GM18870 (cell line): ENCODE data around the gene FBXO41.

Source experiments
- ATAC-seq: cut with Tn5 transposase; IDR thresholded peaks from one replicate; pipeline ENCODE4 v1.9.1; 2021; ENCODE audit warnings: moderate library complexity; ENCODE audit not compliant: unreplicated experiment

FBXO41 gene, protein sequence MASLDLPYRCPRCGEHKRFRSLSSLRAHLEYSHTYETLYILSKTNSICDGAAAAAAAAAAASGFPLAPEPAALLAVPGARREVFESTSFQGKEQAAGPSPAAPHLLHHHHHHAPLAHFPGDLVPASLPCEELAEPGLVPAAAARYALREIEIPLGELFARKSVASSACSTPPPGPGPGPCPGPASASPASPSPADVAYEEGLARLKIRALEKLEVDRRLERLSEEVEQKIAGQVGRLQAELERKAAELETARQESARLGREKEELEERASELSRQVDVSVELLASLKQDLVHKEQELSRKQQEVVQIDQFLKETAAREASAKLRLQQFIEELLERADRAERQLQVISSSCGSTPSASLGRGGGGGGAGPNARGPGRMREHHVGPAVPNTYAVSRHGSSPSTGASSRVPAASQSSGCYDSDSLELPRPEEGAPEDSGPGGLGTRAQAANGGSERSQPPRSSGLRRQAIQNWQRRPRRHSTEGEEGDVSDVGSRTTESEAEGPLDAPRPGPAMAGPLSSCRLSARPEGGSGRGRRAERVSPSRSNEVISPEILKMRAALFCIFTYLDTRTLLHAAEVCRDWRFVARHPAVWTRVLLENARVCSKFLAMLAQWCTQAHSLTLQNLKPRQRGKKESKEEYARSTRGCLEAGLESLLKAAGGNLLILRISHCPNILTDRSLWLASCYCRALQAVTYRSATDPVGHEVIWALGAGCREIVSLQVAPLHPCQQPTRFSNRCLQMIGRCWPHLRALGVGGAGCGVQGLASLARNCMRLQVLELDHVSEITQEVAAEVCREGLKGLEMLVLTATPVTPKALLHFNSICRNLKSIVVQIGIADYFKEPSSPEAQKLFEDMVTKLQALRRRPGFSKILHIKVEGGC

DNA sequence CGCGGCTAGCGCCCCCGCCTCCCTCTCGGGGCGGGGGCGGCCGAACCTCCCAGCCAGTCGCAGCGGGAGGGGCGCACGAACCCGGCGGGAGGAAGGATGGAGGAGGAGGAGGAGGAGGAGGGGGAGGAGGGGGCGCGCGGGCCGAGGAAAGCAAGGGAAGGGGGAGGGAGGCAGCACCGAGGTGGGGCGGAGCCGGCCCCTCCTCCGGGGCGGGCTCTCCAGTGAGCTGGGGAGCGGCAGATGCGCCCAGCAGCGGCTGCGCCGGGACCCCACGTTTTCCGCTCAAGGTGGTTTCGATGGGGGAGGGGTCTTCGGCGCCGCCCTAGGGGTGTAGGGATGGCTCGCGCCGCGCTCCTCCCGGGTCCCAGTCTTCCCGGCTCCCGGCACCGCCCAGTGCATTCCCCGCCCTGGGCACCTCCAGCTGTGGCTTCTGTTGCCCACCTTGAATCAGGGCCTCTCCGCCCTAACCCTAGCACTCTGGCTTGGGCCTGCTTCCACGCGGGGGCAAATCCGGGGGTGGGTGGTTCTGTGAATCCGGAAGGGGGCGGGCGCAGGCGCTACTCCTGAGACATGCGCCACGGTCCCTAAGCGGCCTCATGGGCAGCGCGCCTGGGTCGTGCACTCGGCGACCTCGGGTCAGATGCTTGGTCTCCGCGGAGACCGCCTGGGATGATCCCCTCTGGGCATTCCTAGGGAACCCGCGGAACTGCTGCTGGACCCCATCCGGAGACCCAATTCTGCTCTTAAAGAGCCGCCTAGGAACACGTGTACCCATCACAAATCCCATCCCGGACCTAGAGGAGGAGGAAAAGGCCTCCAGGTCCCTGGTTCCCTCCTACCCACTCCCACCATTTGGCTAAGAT lies at the start of gene FBXO41:
FBXO41 (minus strand) TSS at position 183 of the 863 bp plus-strand sequence. CDS start 14,848 bp downstream, outside the sequence.
- ATAC-seq = peak; percentile 37

- ATAC-seq = no peak
Measured at GRCh38 chr2:73334045-73334444, 49.8 kb upstream of the FBXO41 start.

DNA sequence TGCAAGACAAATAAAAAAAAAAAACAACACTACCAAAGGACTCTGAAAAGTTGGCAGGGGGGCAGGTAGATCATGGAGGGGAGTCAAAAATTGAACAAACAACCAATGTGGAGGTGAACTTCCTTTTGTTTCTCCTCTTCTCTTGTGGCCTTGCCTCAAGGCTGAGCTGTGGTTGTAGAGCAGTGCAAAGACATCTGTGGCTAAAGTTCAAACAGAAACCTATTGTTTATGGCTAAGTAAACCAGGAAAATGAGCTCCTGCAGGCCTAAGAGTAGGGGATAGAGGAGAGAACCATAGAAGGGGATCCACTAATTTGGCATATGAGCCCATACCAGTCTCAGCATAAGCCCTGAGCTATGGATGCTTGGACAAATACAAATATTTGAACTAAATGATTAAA lies 49.3 kb upstream of the FBXO41 start:
- ATAC-seq = no peak

- ATAC-seq = no peak
Measured at GRCh38 chr2:73324126-73324725, 39.9 kb upstream of the FBXO41 start.

GRCh38 chr2:73323551-73323950 lies 39.3 kb upstream of the FBXO41 start:
- ATAC-seq = no peak

DNA sequence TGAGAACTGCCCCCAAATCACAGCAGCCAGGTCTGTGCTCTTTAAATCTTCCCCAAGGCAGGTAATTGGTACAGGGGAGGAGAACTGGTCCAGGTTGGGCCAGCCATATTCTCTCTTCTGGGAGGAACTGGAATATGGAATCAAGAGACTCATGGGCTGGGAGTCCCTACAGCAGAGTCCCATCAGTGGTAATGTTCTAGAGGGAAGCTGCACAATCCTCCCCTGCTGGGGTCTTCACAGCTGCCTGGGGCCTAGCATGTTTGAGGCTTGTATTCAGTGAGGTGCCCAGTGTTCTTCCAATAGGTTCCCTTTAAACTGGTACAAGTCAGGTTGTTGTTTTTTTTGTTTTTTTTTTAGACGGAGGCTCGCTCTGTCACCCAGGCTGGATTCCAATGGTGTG lies 30.2 kb upstream of the FBXO41 start:
- ATAC-seq = no peak

DNA sequence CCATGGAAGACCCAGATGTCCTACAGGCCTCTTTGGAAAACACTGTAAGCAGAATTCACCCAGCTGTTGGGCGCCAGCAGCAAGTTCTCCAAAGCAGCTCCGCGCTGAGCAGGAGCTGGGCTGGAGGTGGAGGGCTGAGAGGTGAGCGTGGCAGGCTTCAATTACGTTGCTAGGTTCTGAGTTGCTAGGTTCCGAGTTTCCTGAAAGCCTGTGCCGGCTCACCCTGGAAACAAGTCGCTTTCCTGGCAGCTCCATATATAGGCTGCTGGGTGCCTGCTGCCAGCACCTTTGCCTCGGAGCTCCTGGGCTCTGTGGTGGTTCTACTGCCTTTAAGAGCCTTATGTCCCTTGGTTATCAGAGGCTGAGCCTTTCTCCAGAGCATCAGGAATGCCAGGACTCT lies 23.4 kb upstream of the FBXO41 start:
- no peak for ATAC-seq

- ATAC-seq = no peak
Measured at GRCh38 chr2:73301636-73302035, 17.4 kb upstream of the FBXO41 start.

DNA sequence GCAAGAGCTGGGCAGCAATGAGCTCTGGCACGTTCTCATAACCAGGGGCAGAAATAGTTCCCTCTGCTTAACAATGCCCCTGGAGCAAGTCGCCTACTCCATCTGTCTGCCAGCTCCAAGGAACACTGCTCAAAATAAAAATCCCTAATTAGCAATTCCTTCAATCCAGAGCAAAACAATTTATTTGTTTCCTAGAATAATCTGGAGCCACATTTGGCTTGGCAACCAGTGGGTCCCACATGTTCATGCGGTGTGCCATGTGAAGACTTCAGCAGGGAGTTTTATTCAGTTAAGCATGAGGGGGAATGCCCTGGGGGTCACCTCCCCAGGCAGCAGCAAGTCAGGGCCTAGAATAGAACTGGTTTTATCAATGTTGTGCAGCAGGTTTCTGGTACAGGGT lies 16.6 kb upstream of the FBXO41 start:
- no peak for ATAC-seq

DNA sequence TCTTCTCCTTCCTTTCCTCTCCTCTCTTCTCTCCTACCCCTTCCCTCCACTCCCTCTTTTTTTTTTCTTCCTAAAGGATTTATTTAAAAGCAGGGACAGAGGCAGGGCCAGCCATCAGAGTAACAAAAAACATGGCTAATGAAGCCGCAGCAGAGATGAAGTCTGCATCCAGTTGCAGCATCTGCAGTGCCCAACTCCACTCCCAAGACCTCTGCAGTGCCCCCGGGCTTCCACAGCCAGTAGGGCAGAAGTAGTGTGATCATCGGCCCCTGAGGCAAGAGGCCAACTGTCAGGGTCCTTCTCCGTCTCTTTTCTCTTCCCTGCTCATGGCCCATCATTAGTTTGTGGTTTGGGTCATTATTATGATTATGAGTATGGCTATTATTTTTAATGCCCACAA lies 13.3 kb upstream of the FBXO41 start:
- no peak for ATAC-seq

DNA sequence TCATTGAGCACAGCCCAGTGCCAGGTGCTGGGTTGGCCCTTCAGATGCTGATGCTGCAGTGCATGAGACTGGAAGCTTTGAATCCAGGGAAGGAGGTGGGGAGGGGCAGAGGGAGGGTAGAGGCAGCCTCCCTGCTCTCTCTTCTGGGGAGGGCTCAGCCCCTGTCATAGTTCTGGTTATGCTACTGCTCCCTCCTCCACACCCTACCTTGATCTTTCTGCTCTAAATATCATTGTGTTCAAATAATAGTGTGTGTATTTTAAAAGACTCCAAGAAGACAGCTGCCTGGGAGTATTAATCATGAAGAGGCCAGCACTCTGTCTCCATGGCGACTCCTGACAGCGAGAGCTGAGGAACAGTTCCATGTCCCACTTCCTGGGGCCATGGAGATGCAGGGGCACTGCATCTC lies 12.9 kb upstream of the FBXO41 start:
- no peak for ATAC-seq

DNA sequence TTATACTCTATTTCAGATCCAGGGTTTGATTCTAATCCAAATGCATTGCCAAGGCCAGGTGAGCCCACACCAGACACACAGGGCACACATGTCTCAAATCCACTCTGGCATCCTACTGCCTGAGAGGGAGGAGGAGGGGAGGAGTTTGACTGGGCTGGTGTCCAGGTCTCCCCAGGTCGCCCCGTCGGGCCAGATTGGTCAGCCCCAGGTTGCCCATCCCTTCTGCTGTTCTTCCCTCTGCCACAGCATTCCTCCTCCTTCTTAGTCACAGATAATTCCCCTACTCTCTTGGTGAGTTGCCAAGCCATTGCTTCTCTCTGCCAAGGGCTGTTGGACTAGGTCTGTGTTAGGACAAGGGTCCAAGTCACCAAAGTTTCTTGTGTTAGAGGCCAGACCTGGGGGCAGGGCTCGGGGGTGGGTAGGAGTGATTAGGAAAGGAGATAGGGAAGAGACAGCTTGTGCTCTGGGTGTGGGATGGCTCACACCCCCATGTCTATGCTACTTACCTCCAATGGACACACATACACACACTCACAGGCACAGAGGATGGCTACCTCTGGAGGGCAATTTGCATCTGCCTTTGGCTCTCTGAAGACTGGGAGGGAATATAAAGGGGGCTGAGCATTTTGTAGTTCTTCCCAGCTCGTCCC lies 11.6 kb upstream of the FBXO41 start:
- no peak for ATAC-seq

DNA sequence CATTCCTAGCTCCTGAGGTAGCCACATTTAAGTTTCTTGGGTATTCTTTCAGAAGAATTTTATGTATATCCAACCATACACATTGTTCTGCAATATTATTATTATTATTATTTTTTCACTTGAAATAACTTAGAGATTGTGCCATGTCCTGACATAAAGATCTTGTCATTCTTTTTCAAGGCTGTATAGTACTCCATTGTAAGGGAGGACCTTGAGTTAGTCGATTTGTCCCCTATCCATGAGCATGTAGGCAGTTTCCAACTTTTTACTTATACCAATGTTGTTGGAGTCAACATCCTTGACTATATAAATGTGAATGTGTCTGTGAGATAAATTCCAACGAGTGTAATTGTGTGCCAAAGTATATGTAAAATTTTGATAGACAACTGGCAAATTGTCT lies 10.0 kb upstream of the FBXO41 start:
- no peak for ATAC-seq

DNA sequence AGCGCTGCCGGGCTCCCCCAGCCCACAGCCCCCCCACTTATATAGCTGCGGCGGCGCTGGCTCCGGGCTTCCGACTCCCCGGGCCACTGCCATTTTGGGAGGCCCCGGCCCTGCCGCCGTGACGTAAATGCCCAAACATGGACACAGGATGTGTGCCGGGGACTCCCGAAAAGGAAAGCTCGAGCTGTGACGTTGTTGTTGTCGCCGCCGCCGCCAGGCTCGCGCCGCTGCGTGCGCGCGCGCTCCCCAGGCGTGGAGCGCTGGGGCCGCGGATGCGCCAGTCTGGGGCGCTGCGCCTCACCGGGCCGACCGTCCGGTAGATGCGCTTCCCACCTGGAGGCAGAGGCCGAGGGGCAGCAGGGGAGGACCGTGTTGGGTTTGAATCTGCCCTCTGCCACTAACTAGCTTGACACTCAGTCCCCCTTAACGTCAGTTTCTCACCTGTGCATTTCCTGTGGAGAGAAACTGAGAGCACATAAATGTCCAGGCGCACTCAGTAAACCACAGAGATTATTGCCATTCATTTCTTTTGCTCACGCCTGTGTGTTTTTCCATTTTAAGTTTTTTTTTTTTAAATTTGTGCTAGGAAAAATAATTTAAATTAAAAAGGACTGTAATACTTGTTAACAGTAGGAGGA lies 9.4 kb upstream of the FBXO41 start, which contains the start of gene EGR4:
EGR4 (minus strand) TSS at position 15 of the 638 bp plus-strand sequence. CDS start 231 bp downstream, outside the sequence.
- no peak for ATAC-seq

- ATAC-seq = no peak
Measured at GRCh38 chr2:73292906-73293533, 8.7 kb upstream of the FBXO41 start.

- ATAC-seq = no peak
Measured at GRCh38 chr2:73292316-73292905, 8.1 kb upstream of the FBXO41 start.

- no peak for ATAC-seq
Measured at GRCh38 chr2:73291461-73292315, 7.4 kb upstream of the FBXO41 start.

DNA sequence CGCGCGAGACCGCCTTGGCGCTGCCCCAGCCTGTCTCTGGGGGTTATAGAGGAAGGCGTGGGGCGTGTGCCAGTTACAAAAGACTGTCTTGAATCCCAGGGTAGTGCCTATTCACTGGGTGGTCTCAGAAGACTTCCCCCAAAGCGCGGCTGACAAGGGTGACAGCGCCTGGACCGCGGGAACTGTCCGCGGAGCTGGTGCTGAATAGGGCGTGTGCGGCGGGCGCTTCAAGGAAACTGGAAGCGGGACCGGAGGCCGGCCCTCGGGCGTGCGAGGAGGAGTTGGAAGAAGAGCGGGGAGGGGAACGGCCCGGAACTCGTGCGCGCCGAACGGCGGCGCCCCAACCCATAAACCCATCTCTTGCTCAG lies 6.8 kb upstream of the FBXO41 start:
- no peak for ATAC-seq
